Activated CD4-positive, alpha-beta T cell treated with anti-CD3 and anti-CD28 coated beads, Interleukin-2, amount 50 U/mL, for 48 hours (primary cell): ENCODE results near the gene UBE3A.

Source experiments
- DNase-seq, 2 experiments: peaks; one replicate each; pipeline ENCODE4 v3.0.0-alpha.2; 2020

UBE3A gene

DNA sequence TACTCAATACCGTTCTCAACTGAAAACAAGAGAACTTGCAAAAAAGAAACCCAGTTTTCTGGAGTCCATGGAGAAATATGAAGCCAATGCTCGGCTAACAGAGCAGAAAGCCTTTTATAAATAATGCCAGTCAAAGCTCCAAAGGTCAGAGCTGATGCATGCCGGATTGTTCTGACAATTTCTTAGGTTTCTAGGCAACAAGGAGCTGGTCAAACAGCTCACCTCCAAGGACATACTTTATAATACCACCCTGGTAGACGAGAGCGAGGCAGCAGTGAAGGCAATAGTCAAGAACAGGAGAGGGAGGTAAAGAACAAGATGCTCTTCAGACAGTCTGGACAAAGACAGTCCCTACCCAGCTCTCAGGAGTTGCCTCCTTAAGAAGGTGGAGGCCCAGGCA is 111.1 kb downstream of the UBE3A start:
- no peak for DNase-seq

DNA sequence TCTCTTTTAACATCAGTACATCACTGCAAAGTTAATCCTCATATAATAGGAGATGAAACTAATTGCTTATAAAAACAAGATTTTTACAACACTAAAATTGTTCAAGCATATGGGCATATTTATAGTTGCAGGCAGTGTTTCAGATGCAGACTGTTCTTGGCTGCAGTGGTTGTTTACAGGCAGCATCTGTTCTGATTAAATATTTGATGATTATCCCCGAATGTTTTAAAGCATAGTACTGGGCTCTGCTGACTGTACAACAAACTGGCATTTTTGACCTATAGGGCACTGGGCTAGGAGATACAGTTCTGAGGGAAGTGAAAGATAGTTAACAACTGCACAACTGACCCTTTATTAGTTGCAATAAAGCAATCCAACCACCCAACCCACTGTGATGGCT is 113.6 kb downstream of the UBE3A start:
- DNase-seq, result no peak

DNA sequence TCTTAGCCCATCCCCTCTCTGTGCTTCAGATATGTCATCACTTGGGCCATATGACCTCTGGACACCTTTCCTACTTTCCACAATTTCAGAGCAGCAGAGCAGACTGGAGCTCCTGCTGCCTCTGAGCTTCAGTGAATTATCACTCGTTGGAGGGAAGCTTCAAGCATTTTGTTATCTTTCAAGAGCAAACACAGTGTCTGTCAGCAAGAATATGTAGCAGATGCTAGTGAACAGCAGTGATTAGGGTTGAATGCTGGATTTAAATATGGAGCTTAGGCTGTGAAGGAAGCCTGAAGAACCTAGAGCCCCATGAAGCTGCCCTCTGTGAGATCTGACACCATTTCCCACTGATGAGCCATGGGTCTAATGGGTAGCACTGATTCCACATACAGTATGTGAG is 115.4 kb downstream of the UBE3A start:
- no peak for DNase-seq

DNA sequence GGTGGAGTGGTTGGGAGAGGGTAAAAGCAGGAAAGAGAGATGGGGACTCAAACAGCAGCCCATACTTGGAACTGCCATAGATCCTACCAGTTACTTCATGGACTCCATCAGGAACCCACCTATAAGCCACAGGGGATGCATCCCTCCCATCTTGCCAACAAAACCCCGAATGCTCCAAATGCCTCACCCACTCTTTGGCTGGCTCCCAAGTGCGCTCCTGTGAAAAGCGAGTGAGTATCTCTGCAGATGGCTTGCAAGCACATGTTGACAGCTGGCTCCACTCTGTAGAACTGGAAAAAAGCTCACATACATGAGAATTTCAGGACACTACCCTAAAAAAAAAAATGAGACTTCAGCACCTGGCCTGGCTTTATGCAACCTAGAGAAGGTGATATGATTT is 151.0 kb downstream of the UBE3A start:
- no peak for DNase-seq
